HepG2 (cell line): ENCODE results near the gene ARHGAP26. TPM values are rescaled to one million over a fixed set of nuclear protein-coding genes. Genes with fewer than 3 reads are reported as not detected.

Experiments
- ATAC-seq: fragments of 200-7000 bp; cut with Tn5 transposase; 3 replicates; pipeline ENCODE4 v1.9.1; 2020; ENCODE audit warnings: mild to moderate bottlenecking, moderate library complexity
- BruUV-seq: library from RNA; stranded (reverse); fragments of 400-500 nt; replicated peaks from 2 replicates; lab custom pipeline; 2021; lab: Mats Ljungman, UMichigan
- CTCF ChIA-PET: fragments of 300-600 bp; formaldehyde crosslinking; extraction: SDS; loops from one replicate; lab custom pipeline; 2021; ENCODE audit warnings: low total read pairs, inconsistent platforms, low intra/inter-chr PET ratio; lab: Yijun Ruan, JAX
- POLR2A ChIA-PET: fragments of 350-600 bp; sonication (Branson Sonifier 250); formaldehyde crosslinking; loops from one replicate; lab custom pipeline; 2020; ENCODE audit warnings: antibody characterized with exemption, inconsistent platforms; lab: Yijun Ruan, JAX
- DNase-seq: peaks from one replicate; pipeline ENCODE4 v3.0.0-alpha.2; 2015; ENCODE audit warnings: low spot score
- FAIRE-seq: peaks from 3 replicates; lab custom pipeline; 2011; peaks lifted over from hg19 to GRCh38; lab: Jason Lieb, UNC
- H2AFZ ChIP-seq: one replicate; pipeline ENCODE4 v1.6.1; 2011; ENCODE audit warnings: low read length, inconsistent platforms
- H3K27ac ChIP-seq: fragments of 300-600 bp; 3 replicates; pipeline ENCODE4 v1.8.0; 2011; ENCODE audit warnings: mixed run types, mild to moderate bottlenecking, mixed read lengths, low read length, inconsistent platforms; ENCODE audit not compliant: insufficient read depth; ENCODE audit errors: extremely low read length
- H3K27me3 ChIP-seq, 2 experiments: fragments of 200-600 bp in 1 of 2; 2 replicates in 1 of 2; 3 replicates in 1 of 2; pipeline versions ENCODE4 v1.6.0 to v1.8.0; 2011; ENCODE audit warnings: low read length in 2 of 2, mild to moderate bottlenecking in 2 of 2, moderate library complexity in 2 of 2, inconsistent platforms in 1 of 2; ENCODE audit not compliant: insufficient read depth in 2 of 2, control insufficient read depth in 1 of 2
- H3K36me3 ChIP-seq, 2 experiments: fragments of 200-600 bp in 1 of 2; replicated peaks in 1 of 2; 2 replicates in 1 of 2; 3 replicates in 1 of 2; pipeline versions ENCODE4 v1.5.1 to v1.8.0; 2011; ENCODE audit warnings: low read length in 2 of 2, inconsistent platforms in 1 of 2; ENCODE audit not compliant: insufficient read depth in 2 of 2, control insufficient read depth in 1 of 2
- H3K4me1 ChIP-seq: 2 replicates; pipeline ENCODE4 v1.5.1; 2012; ENCODE audit warnings: low read length, inconsistent platforms; ENCODE audit not compliant: insufficient read depth
- H3K4me2 ChIP-seq: 2 replicates; pipeline ENCODE4 v1.6.0; 2011; ENCODE audit warnings: low read depth, low read length, inconsistent platforms
- H3K4me3 ChIP-seq, 3 experiments: fragments of 200-600 bp in 1 of 3; sonication (generic), shearing (Covaris generic) in 1 of 3; replicated peaks in 1 of 3; 2 replicates each; pipeline ENCODE4 v1.5.1; 2011 to 2016; ENCODE audit warnings: low read length in 3 of 3, inconsistent platforms in 2 of 3, low read depth in 2 of 3, mild to moderate bottlenecking in 2 of 3, control low read depth in 1 of 3, mixed read lengths in 1 of 3; ENCODE audit not compliant: insufficient read depth in 1 of 3
- H3K79me2 ChIP-seq: one replicate; pipeline ENCODE4 v1.6.1; 2011; ENCODE audit warnings: low read length, inconsistent platforms; ENCODE audit not compliant: insufficient read depth
- H3K9ac ChIP-seq: 2 replicates; pipeline ENCODE4 v1.6.0; 2011; ENCODE audit warnings: mild to moderate bottlenecking, low read depth, low read length, inconsistent platforms; ENCODE audit not compliant: insufficient read depth
- H3K9me3 ChIP-seq: 2 replicates; pipeline ENCODE4 v1.5.1; 2012; ENCODE audit warnings: mild to moderate bottlenecking, low read length
- H4K20me1 ChIP-seq: 2 replicates; pipeline ENCODE4 v1.6.0; 2011; ENCODE audit warnings: inconsistent platforms, mild to moderate bottlenecking, low read length, moderate library complexity; ENCODE audit not compliant: insufficient read depth
- ATF4 ChIP-seq, 2 experiments: fragments of 450-650 bp in 1 of 2; sonication (generic) in 1 of 2; formaldehyde crosslinking; IDR thresholded peaks; 2 replicates each; pipeline versions ENCODE4 v1.5.0 to v1.8.0; 2020 to 2022; ENCODE audit warnings: mild to moderate bottlenecking in 1 of 2, missing genetic modification reagents in 1 of 2
- GMEB1 ChIP-seq: sonication (generic); formaldehyde crosslinking; IDR thresholded peaks from 2 replicates; pipeline ENCODE4 v1.5.1; 2020; ENCODE audit warnings: missing genetic modification reagents, mild to moderate bottlenecking, borderline replicate concordance
- IRF1 ChIP-seq: sonication (generic); formaldehyde crosslinking; IDR thresholded peaks from 2 replicates; pipeline ENCODE4 v1.4.0; 2020; ENCODE audit warnings: low read depth, mild to moderate bottlenecking, missing genetic modification reagents
- KLF6 ChIP-seq: IDR thresholded peaks from 2 replicates; pipeline ENCODE4 v1.8.0; 2016; ENCODE audit warnings: missing biosample characterization, missing genetic modification reagents
- MTF1 ChIP-seq: sonication (generic); formaldehyde crosslinking; IDR thresholded peaks from 2 replicates; pipeline ENCODE4 v1.5.0; 2020; ENCODE audit warnings: missing genetic modification reagents
- NFAT5 ChIP-seq: sonication (generic); formaldehyde crosslinking; IDR thresholded peaks from 2 replicates; pipeline ENCODE4 v1.4.0; 2020; ENCODE audit warnings: missing genetic modification reagents
- NFIC ChIP-seq: IDR thresholded peaks from 2 replicates; pipeline ENCODE4 v1.6.1; 2012; ENCODE audit warnings: mild to moderate bottlenecking, low read length, inconsistent platforms
- RBM39 ChIP-seq: fragments of 200-400 bp; formaldehyde crosslinking; IDR thresholded peaks from one replicate; pipeline ENCODE4 v1.6.1; 2018; ENCODE audit warnings: antibody characterized with exemption, mild to moderate bottlenecking, low read depth, low read length; ENCODE audit not compliant: poor library complexity, severe bottlenecking
- THAP9 ChIP-seq: sonication (generic); formaldehyde crosslinking; IDR thresholded peaks from 2 replicates; pipeline ENCODE4; 2020; ENCODE audit warnings: missing genetic modification reagents, mild to moderate bottlenecking, borderline replicate concordance
- ZFP36L1 ChIP-seq: sonication (generic); formaldehyde crosslinking; IDR thresholded peaks from 2 replicates; pipeline ENCODE4 v1.8.0; 2022; ENCODE audit warnings: mild to moderate bottlenecking, missing genetic modification reagents, moderate library complexity
- ZNF850 ChIP-seq: sonication (generic); formaldehyde crosslinking; conservative IDR thresholded peaks from 2 replicates; pipeline ENCODE4 v1.9.0; 2021; ENCODE audit warnings: mild to moderate bottlenecking, missing genetic modification reagents
- WGBS: methylation state at CpG from one replicate; pipeline ENCODE4 v1.1.6; 2017; ENCODE audit warnings: low lambda C conversion rate; 5-methylcytosine and 5-hydroxymethylcytosine counted together
- in situ Hi-C: cut with HindIII; loops from 2 replicates; pipeline ENCODE4 v1.10.0; 2017; ENCODE audit warnings: low pct_unique_long_range_greater_than_20kb; ENCODE audit not compliant: extremely low pct_ligation_motif_present
- intact Hi-C: fragments of 100-400 bp; cut with micrococcal nuclease; formaldehyde crosslinking; loops from one replicate; pipeline ENCODE4 v1.10.0; 2022; ENCODE audit not compliant: unreplicated experiment
- polyA plus RNA-seq, 8 experiments: library from polyadenylated mRNA; depleted of rRNA in 3 of 8; stranded (reverse) in 7 of 8; unstranded in 1 of 8; fragments of >200 nt; fragmentation: Illumina TruSeq in 4 of 8; extraction: Trizol in 4 of 8; gene quantifications; 2 replicates each; pipeline versions ENCODE4 v1.2.1 to v1.2.3, GENCODE V29; 2011 to 2016; ENCODE audit warnings: low read depth in 4 of 8, missing spikeins in 1 of 8, mixed read lengths in 1 of 8; ENCODE audit not compliant: insufficient read depth in 1 of 8
- total RNA-seq, 5 experiments: library from RNA; depleted of rRNA; stranded (reverse); fragments of >200 nt; fragmentation: Illumina TruSeq; extraction: Trizol; gene quantifications; 2 replicates each; pipeline ENCODE4 v1.2.3, GENCODE V29; 2016; ENCODE audit warnings: low read depth in 1 of 5

The ARHGAP26 gene
- total and polyA plus RNA-seq, 2 of the 13 experiments (the other 11 are each of a cell fraction or from before 2014, with no cell fraction given) = 9.6 to 18.2 TPM

DNA sequence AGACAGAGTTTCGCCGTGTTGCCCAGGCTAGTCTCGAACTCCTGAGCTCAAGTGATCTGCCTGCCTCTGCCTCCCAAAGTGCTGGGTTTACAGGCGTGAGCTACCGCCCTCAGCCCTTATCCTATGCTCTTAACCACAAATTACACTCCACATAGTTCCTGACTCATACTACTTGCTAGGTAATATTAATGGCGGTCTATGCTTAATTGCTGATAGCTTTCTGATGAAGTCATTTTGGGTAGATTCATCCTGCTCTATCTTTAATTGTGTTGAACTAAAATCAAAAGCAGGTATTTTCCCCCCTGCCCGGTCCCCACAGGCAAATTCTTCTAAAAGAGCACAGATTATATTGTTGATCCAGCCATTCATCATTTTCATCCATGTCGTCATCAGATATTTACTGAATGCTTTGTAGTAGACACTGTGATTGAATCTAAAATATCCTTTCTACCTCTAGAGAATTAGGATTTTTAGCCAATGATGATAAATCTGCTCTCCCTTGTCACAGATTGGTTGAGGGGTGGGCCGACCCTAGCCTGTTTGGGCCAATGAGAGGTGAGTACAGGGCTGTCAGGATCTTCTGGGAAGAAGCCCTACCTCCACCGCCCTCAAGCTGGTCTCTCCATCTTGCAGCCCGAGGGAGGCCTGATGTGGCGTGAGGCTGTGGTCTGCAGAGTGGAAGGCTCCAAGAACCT lies 488.5 kb downstream of the ARHGAP26 start:
- POLR2A ChIA-PET = no interaction called here
- TF ChIP-seq KLF6 (CRISPR knock-in tag) (no peak), RBM39 (no peak), NFAT5 (no peak), NFIC (no peak), ZFP36L1 (CRISPR knock-in tag) (no peak), ATF4 (CRISPR knock-in tag; IDR thresholded peaks at IDR 0.05) (no peak), GMEB1 (CRISPR knock-in tag) (no peak), MTF1 (CRISPR knock-in tag) (no peak), ZNF850 (no peak), THAP9 (CRISPR knock-in tag) (no peak), IRF1 (no peak)

More for the DNA sequence above, 488.5 kb downstream of the ARHGAP26 start:
- no peaks in the 10 kb centered on the region for H3K27me3 ChIP-seq
- in situ Hi-C loops (no loop called here), intact Hi-C loops (no loop called here)
- WGBS = 70% methylated on average over 11 of the region's 12 CpGs
- CTCF ChIA-PET = no interaction called here
- no peak overlapping the region for H3K9ac ChIP-seq
- no peaks in the 10 kb centered on the region for H3K4me1 ChIP-seq
- FAIRE-seq (no peak), DNase-seq (no peak), ATAC-seq (no peak)
- no peaks in the 10 kb centered on the region for H3K9me3 ChIP-seq
- H3K27ac ChIP-seq = no peak overlapping the region
- H2AFZ ChIP-seq = no peak overlapping the region
- H4K20me1 ChIP-seq = no peaks in the 10 kb centered on the region
- no peak overlapping the region for H3K4me2 ChIP-seq
- H3K4me3 ChIP-seq = no peak overlapping the region
- H3K79me2 ChIP-seq = no peaks in the 10 kb centered on the region
- H3K36me3 ChIP-seq = no peaks in the 10 kb centered on the region
- no TSS peak for BruUV-seq
